ENCODE data around the gene BCDIN3D.

BCDIN3D gene

DNA sequence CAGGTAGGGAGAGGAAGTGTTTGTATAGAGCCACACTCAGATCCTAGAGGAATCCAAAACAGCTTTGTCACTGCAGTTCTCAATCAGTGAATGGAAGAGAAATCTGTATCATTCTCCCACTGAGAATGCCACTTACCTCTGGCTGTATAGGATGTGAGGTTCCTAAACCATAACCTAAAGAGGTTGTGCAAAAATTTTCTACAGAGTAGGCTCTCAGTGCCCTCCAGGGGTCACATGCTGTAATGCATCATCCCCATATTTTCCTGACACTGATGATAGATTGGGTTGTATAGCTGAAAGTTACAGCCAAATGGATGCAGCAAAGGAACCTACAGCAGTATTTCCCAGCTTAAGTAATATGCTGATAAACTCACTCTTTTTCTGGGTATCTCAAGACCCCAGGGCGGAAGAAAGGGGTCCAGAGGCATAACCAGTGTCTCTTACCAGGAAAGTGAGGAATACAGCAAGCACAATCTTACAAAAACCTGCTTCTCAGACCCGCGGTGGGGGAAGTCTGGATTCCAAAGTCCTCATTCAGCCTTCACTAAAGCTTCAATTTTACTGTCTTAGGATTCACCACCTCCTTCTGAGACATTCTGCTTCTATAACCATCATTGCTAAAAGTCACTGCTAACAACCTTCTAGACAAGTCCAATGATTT lies 3.8 kb downstream of the BCDIN3D start:
- Histone ChIP-seq H3K9me3 (ENCODE audit: control extremely low read depth in 1 of 5, control insufficient read depth in 4 of 5, insufficient read depth in 2 of 5, low read depth in 1 of 5, low read length in 4 of 5) (no peaks in the 10 kb centered on the region), H3K4me1 (ENCODE audit: control extremely low read depth in 1 of 4, control insufficient read depth in 4 of 4, insufficient read depth in 4 of 4, low read length in 3 of 4) (peaks cover 7 to 32% (median 18%) of the 10 kb centered on the region in 4 experiments), H3K27ac (ENCODE audit: insufficient read depth in 1 of 2, low read depth in 1 of 2, low read length in 2 of 2, poor library complexity in 1 of 2, severe bottlenecking in 2 of 2) (no peak overlapping the region), H3K4me3 (ENCODE audit: control insufficient read depth in 1 of 7, extremely low read depth in 1 of 7, insufficient read depth in 4 of 7, low read depth in 2 of 7, low read length in 6 of 7) (no peak overlapping the region), H3K36me3 (ENCODE audit: control insufficient read depth in 4 of 4, insufficient read depth in 4 of 4, low read length in 3 of 4) (no peaks in the 10 kb centered on the region), H3K27me3 (replicated peaks in 2 of 5; ENCODE audit: control insufficient read depth in 4 of 5, insufficient read depth in 5 of 5, low read length in 4 of 5) (no peaks in the 10 kb centered on the region)
- 71% methylated on average over 3 of the region's 3 CpGs for WGBS (ENCODE audit: insufficient coverage)
- peak; percentile 56 to 76 (median 65) for DNase-seq
- POLR2A ChIA-PET = interaction anchor here (0.6 to 0.7 kb wide), 2 partner anchors 55 to 61 kb away, joined by 3 read pairs; no protein-coding TSS in a partner anchor
- CTCF ChIA-PET = interaction anchor here (0.8 to 8.7 kb wide), 25 partner anchors 12 to 285 kb away, joined by 3 to 96 read pairs (median 6); partner anchors contain the start of genes NCKAP5L and TMBIM6

DNA sequence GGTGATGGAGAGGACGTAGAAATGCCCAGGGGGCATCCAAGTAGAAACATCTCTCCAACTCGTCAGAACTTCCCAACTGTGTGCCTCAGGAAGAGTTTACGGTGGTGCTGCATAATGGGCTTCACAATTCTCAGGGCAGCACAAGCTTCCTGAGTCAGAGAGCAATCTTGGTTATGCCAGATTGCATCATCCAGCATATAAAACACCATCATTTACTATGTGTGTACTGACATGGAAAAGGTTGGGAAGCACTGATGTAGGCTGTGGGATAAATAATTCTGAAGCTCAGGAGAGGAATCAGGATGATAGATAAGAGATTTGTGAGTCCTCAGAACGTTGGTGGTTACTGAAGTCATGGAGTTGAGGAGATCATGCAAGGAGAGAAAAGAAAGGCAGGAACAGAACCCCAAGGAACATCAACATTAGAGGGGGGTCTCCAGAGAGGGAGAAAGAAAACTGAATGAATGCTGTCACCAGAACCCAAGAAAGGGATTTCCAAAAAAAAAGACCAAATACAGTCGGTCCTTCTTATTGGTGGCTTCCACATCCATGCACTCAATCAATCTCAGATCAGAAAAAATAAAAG lies 10.0 kb downstream of the BCDIN3D start:
- no peaks in the 10 kb centered on the region for H3K36me3 ChIP-seq (ENCODE audit: control insufficient read depth in 4 of 4, insufficient read depth in 4 of 4, low read length in 3 of 4)
- DNase-seq = no peak
- POLR2A ChIA-PET = no interaction called here
- H3K27ac ChIP-seq (ENCODE audit: insufficient read depth in 1 of 2, low read depth in 1 of 2, low read length in 2 of 2, poor library complexity in 1 of 2, severe bottlenecking in 2 of 2) = no peak overlapping the region
- WGBS (ENCODE audit: insufficient coverage) = 92% methylated on average over 4 of the region's 5 CpGs
- no peak overlapping the region for H3K4me3 ChIP-seq (ENCODE audit: control insufficient read depth in 1 of 7, extremely low read depth in 1 of 7, insufficient read depth in 4 of 7, low read depth in 2 of 7, low read length in 6 of 7)
- no peaks in the 10 kb centered on the region for H3K27me3 ChIP-seq (replicated peaks in 2 of 5; ENCODE audit: control insufficient read depth in 4 of 5, insufficient read depth in 5 of 5, low read length in 4 of 5)
- H3K9me3 ChIP-seq (ENCODE audit: control extremely low read depth in 1 of 5, control insufficient read depth in 4 of 5, insufficient read depth in 2 of 5, low read depth in 1 of 5, low read length in 4 of 5) = no peaks in the 10 kb centered on the region
- peaks cover 6 to 10% (median 9%) of the 10 kb centered on the region in 4 experiments for H3K4me1 ChIP-seq (ENCODE audit: control extremely low read depth in 1 of 4, control insufficient read depth in 4 of 4, insufficient read depth in 4 of 4, low read length in 3 of 4)
- CTCF ChIA-PET = interaction anchor here (1.0 to 1.3 kb wide), 4 partner anchors 36 to 113 kb away, joined by 3 to 4 read pairs (median 3); no protein-coding TSS in a partner anchor

GRCh38 chr12:49831717-49832116 lies 11.2 kb downstream of the BCDIN3D start:
- Histone ChIP-seq H3K36me3 (ENCODE audit: control insufficient read depth in 4 of 4, insufficient read depth in 4 of 4, low read length in 3 of 4) (no peaks in the 10 kb centered on the region), H3K4me3 (ENCODE audit: control insufficient read depth in 1 of 7, extremely low read depth in 1 of 7, insufficient read depth in 4 of 7, low read depth in 2 of 7, low read length in 6 of 7) (no peak overlapping the region), H3K27me3 (replicated peaks in 2 of 5; ENCODE audit: control insufficient read depth in 4 of 5, insufficient read depth in 5 of 5, low read length in 4 of 5) (no peaks in the 10 kb centered on the region), H3K27ac (ENCODE audit: insufficient read depth in 1 of 2, low read depth in 1 of 2, low read length in 2 of 2, poor library complexity in 1 of 2, severe bottlenecking in 2 of 2) (no peak overlapping the region), H3K9me3 (ENCODE audit: control extremely low read depth in 1 of 5, control insufficient read depth in 4 of 5, insufficient read depth in 2 of 5, low read depth in 1 of 5, low read length in 4 of 5) (no peaks in the 10 kb centered on the region), H3K4me1 (ENCODE audit: control extremely low read depth in 1 of 4, control insufficient read depth in 4 of 4, insufficient read depth in 4 of 4, low read length in 3 of 4) (peaks cover 8 to 20% (median 19%) of the 10 kb centered on the region in 4 experiments)
- ChIA-PET POLR2A (interaction anchor here (0.9 kb wide), 1 partner anchor 20 kb away, joined by 3 read pairs; no protein-coding TSS in a partner anchor), CTCF (interaction anchor here (0.6 to 1.3 kb wide), 8 partner anchors 10 to 178 kb away, joined by 3 to 5 read pairs (median 3); no protein-coding TSS in a partner anchor)
- DNase-seq = no peak
- 100% methylated on average over 1 of the region's 2 CpGs for WGBS (ENCODE audit: insufficient coverage)

DNA sequence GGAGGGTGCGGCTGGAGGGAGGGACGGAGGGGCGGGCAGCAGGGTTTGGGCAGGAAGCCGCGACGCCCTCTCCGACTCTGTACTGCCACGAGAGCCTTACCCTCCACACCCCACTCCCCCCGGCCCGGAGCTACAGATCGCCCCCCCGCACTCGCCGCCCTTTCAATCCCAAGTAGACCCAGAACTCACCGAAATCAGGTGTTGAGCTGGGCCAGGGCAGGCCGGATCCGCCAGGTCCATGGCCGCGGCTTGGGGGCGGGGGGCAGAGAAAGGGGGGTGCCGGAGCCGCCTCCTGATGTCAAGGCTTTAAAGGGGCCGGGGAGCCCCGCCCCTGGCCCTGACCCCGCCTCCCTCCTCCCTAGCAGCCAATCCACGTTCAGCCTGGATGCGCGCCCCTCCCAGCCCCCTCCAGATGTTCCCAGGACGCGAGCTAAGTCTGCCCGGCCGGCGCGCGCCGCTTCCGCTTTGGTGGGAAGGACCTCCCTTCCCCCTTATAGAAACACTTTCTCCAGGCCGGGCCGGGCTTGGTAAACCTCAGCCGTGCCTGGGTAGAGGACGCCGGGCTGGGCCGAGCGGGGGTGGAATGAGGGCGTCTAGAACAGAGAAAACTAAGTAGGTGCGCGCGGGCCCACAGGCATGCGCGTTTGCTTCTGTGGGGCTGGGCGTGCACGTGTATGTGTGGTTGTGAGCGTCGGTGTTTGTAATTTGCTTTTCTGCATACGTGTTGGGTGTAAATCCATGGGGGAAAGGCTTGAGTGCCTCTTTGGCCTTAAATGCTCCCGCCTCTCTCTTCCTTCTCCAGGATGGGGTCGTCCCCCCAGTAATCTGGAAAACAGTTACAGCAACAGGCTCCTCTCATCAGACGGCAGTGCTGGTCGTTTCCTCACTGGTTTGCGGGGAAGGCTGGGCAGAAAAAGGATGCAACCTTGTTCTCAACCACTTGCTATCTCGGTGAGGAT lies 14.5 kb downstream of the BCDIN3D start, which contains the start of gene NCKAP5L:
Gene NCKAP5L (minus strand): TSS at position 281 of the 959 bp plus-strand sequence. CDS start 24,369 bp downstream, outside the sequence.
- CTCF ChIA-PET = interaction anchor here (5.2 to 6.4 kb wide), 2 partner anchors 10 to 50 kb away, joined by 18 to 64 read pairs; no protein-coding TSS in a partner anchor

GRCh38 chr12:49827401-49828099 lies 15.4 kb downstream of the BCDIN3D start:
- WGBS (ENCODE audit: insufficient coverage) = 24% methylated on average over 14 of the region's 38 CpGs
- Histone ChIP-seq H3K27me3 (replicated peaks in 2 of 5; ENCODE audit: control insufficient read depth in 4 of 5, insufficient read depth in 5 of 5, low read length in 4 of 5) (no peaks in the 10 kb centered on the region), H3K4me3 (ENCODE audit: control insufficient read depth in 1 of 7, extremely low read depth in 1 of 7, insufficient read depth in 4 of 7, low read depth in 2 of 7, low read length in 6 of 7) (peak overlapping the region; percentile 38 to 87 (median 76)), H3K4me1 (ENCODE audit: control extremely low read depth in 1 of 4, control insufficient read depth in 4 of 4, insufficient read depth in 4 of 4, low read length in 3 of 4) (peaks cover 11 to 53% (median 37%) of the 10 kb centered on the region in 4 experiments), H3K9me3 (ENCODE audit: control extremely low read depth in 1 of 5, control insufficient read depth in 4 of 5, insufficient read depth in 2 of 5, low read depth in 1 of 5, low read length in 4 of 5) (no peaks in the 10 kb centered on the region), H3K27ac (ENCODE audit: insufficient read depth in 1 of 2, low read depth in 1 of 2, low read length in 2 of 2, poor library complexity in 1 of 2, severe bottlenecking in 2 of 2) (peak overlapping the region in 1 of 2 experiments; percentile 75), H3K36me3 (ENCODE audit: control insufficient read depth in 4 of 4, insufficient read depth in 4 of 4, low read length in 3 of 4) (peaks cover 0 to 9% (median 5%) of the 10 kb centered on the region in 4 experiments)
- ChIA-PET CTCF (interaction anchor here (5.2 to 6.4 kb wide), 2 partner anchors 11 to 49 kb away, joined by 18 to 64 read pairs; no protein-coding TSS in a partner anchor), POLR2A (interaction anchor here (0.6 to 1.4 kb wide), 3 partner anchors 17 to 83 kb away, joined by 3 to 4 read pairs (median 3); no protein-coding TSS in a partner anchor)
- DNase-seq = peak; percentile 30 to 46 (median 43)

More for the DNA sequence above, 14.5 kb downstream of the BCDIN3D start, which contains the start of gene NCKAP5L:
- Histone ChIP-seq H3K27ac (ENCODE audit: insufficient read depth in 1 of 2, low read depth in 1 of 2, low read length in 2 of 2, poor library complexity in 1 of 2, severe bottlenecking in 2 of 2) (peak within 1 kb of the TSS in 1 of 2 experiments; percentile 75), H3K4me1 (ENCODE audit: control extremely low read depth in 1 of 4, control insufficient read depth in 4 of 4, insufficient read depth in 4 of 4, low read length in 3 of 4) (peaks cover 11 to 49% (median 37%) of the 10 kb centered on the region in 4 experiments), H3K9me3 (ENCODE audit: control extremely low read depth in 1 of 5, control insufficient read depth in 4 of 5, insufficient read depth in 2 of 5, low read depth in 1 of 5, low read length in 4 of 5) (no peaks in the 10 kb centered on the region), H3K4me3 (ENCODE audit: control insufficient read depth in 1 of 7, extremely low read depth in 1 of 7, insufficient read depth in 4 of 7, low read depth in 2 of 7, low read length in 6 of 7) (peak within 1 kb of the TSS; percentile 39 to 87 (median 76)), H3K27me3 (replicated peaks in 2 of 5; ENCODE audit: control insufficient read depth in 4 of 5, insufficient read depth in 5 of 5, low read length in 4 of 5) (no peaks in the 10 kb centered on the region), H3K36me3 (ENCODE audit: control insufficient read depth in 4 of 4, insufficient read depth in 4 of 4, low read length in 3 of 4) (peaks cover 0 to under 1% (median 0%) of the 10 kb centered on the region in 4 experiments)
- DNase-seq = peak; percentile 97 to 99 (median 99)
- POLR2A ChIA-PET = interaction anchor here (0.6 to 1.4 kb wide), 5 partner anchors 14 to 156 kb away, joined by 3 to 4 read pairs (median 3); no protein-coding TSS in a partner anchor
- WGBS (ENCODE audit: insufficient coverage) = 1% methylated on average over 27 of the region's 61 CpGs

DNA sequence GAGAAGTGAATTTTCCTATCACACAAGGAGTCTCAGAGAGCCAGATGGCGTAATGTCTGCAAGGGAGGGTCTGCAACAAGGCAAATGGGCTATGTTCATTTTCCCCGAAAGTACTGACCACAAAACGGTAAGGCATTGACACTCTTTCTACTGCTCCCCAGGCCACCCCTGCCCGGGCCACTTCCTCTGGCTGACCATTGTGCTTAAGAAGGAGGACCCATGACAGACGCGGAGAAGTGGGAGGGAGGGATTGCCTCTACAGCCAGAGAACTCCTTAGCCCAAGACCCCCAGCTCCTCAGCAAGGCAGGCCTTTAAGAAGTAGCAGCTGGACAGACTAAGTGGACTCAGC lies 15.9 kb downstream of the BCDIN3D start:
- H3K27ac ChIP-seq (ENCODE audit: insufficient read depth in 1 of 2, low read depth in 1 of 2, low read length in 2 of 2, poor library complexity in 1 of 2, severe bottlenecking in 2 of 2) = peak overlapping the region in 1 of 2 experiments; percentile 75
- peak overlapping the region; percentile 38 to 87 (median 76) for H3K4me3 ChIP-seq (ENCODE audit: control insufficient read depth in 1 of 7, extremely low read depth in 1 of 7, insufficient read depth in 4 of 7, low read depth in 2 of 7, low read length in 6 of 7)
- ChIA-PET POLR2A (no interaction called here), CTCF (interaction anchor here (0.8 to 6.4 kb wide), 6 partner anchors 7 to 179 kb away, joined by 3 to 64 read pairs (median 3); no protein-coding TSS in a partner anchor)
- H3K27me3 ChIP-seq (replicated peaks in 2 of 5; ENCODE audit: control insufficient read depth in 4 of 5, insufficient read depth in 5 of 5, low read length in 4 of 5) = no peaks in the 10 kb centered on the region
- H3K4me1 ChIP-seq (ENCODE audit: control extremely low read depth in 1 of 4, control insufficient read depth in 4 of 4, insufficient read depth in 4 of 4, low read length in 3 of 4) = peaks cover 11 to 53% (median 37%) of the 10 kb centered on the region in 4 experiments
- peaks cover 0 to 9% (median 5%) of the 10 kb centered on the region in 4 experiments for H3K36me3 ChIP-seq (ENCODE audit: control insufficient read depth in 4 of 4, insufficient read depth in 4 of 4, low read length in 3 of 4)
- no peak for DNase-seq
- 76% methylated on average over 4 of the region's 6 CpGs for WGBS (ENCODE audit: insufficient coverage)
- H3K9me3 ChIP-seq (ENCODE audit: control extremely low read depth in 1 of 5, control insufficient read depth in 4 of 5, insufficient read depth in 2 of 5, low read depth in 1 of 5, low read length in 4 of 5) = no peaks in the 10 kb centered on the region

Data from common myeloid progenitor, CD34-positive (primary cell).